CD14-positive monocyte (primary cell): ENCODE data around the gene F2RL3. TPM values are rescaled to one million over a fixed set of nuclear protein-coding genes. Genes with fewer than 3 reads are reported as not detected.
A peak's percentile ranks its signal among the peaks of the same experiment; 100 is the strongest.

Source experiments
- DNase-seq, 3 donors: peaks; one replicate each; pipeline ENCODE4 v3.0.0-alpha.2; 2011 to 2022
- H2AFZ ChIP-seq: 2 replicates; pipeline ENCODE4 v1.6.0; 2012; ENCODE audit warnings: mild to moderate bottlenecking, low read depth, low read length, inconsistent platforms; ENCODE audit not compliant: insufficient read depth, poor library complexity, severe bottlenecking
- H3K27ac ChIP-seq, 2 donors: 1 replicate in 1 of 2; 2 replicates in 1 of 2; pipeline ENCODE4 v1.5.1; 2012 to 2013; ENCODE audit warnings: low read length in 2 of 2, control low read depth in 1 of 2, inconsistent platforms in 1 of 2, low read depth in 1 of 2, mild to moderate bottlenecking in 1 of 2
- H3K27me3 ChIP-seq, 2 donors: one replicate each; pipeline versions ENCODE4 v1.6.0 to v1.6.1; 2011 to 2013; ENCODE audit warnings: low read length in 2 of 2; ENCODE audit not compliant: control insufficient read depth in 2 of 2, insufficient read depth in 2 of 2
- H3K36me3 ChIP-seq, 2 donors: replicated peaks in 1 of 2; 1 replicate in 1 of 2; 2 replicates in 1 of 2; pipeline versions ENCODE4 v1.5.1 to v1.6.1; 2012 to 2013; ENCODE audit warnings: low read length in 2 of 2, control low read depth in 1 of 2, inconsistent platforms in 1 of 2, mild to moderate bottlenecking in 1 of 2; ENCODE audit not compliant: insufficient read depth in 2 of 2, control insufficient read depth in 1 of 2
- H3K4me1 ChIP-seq, 2 donors: 1 replicate in 1 of 2; 2 replicates in 1 of 2; pipeline versions ENCODE4 v1.5.1 to v1.6.1; 2012 to 2013; ENCODE audit warnings: low read length in 2 of 2, control low read depth in 1 of 2, inconsistent platforms in 1 of 2, mild to moderate bottlenecking in 1 of 2, moderate library complexity in 1 of 2; ENCODE audit not compliant: insufficient read depth in 2 of 2, control insufficient read depth in 1 of 2
- H3K4me2 ChIP-seq: replicated peaks from 2 replicates; pipeline ENCODE3; 2012; ENCODE audit warnings: low read length, moderate library complexity, mild to moderate bottlenecking; ENCODE audit not compliant: poor library complexity, severe bottlenecking; ENCODE audit errors: extremely low read depth
- H3K4me3 ChIP-seq, 3 experiments: fragments of 200-600 bp in 1 of 3; sonication (generic) in 1 of 3; replicated peaks in 1 of 3; 1 replicate in 2 of 3; 2 replicates in 1 of 3; pipeline ENCODE4 v1.5.1; 2011 to 2013; ENCODE audit warnings: low read length in 3 of 3, mild to moderate bottlenecking in 3 of 3, control low read depth in 2 of 3, low read depth in 2 of 3, inconsistent platforms in 1 of 3, moderate library complexity in 1 of 3
- H3K79me2 ChIP-seq: 2 replicates; pipeline ENCODE4 v1.6.0; 2012; ENCODE audit warnings: mild to moderate bottlenecking, control low read depth, inconsistent platforms, low read length, moderate library complexity; ENCODE audit not compliant: insufficient read depth
- H3K9ac ChIP-seq: 2 replicates; pipeline ENCODE4 v1.6.0; 2017; ENCODE audit warnings: low read length, mild to moderate bottlenecking; ENCODE audit not compliant: insufficient read depth, poor library complexity, severe bottlenecking
- H3K9me3 ChIP-seq, 2 donors: replicated peaks in 1 of 2; 1 replicate in 1 of 2; 2 replicates in 1 of 2; pipeline versions ENCODE4 v1.5.1 to v1.6.1; 2012 to 2013; ENCODE audit warnings: low read length in 2 of 2, control low read depth in 1 of 2; ENCODE audit not compliant: control insufficient read depth in 1 of 2, insufficient read depth in 1 of 2
- H4K20me1 ChIP-seq: 2 replicates; pipeline ENCODE4 v1.6.0; 2012; ENCODE audit warnings: mild to moderate bottlenecking, low read length, control low read depth, moderate library complexity; ENCODE audit not compliant: insufficient read depth
- H3K27ac Mint-ChIP-seq, 7 donors: one replicate each; pipeline ENCODE4 v1.8.0; 2020; ENCODE audit warnings: mild to moderate bottlenecking in 7 of 7, mixed read lengths in 7 of 7, moderate library complexity in 6 of 7, inconsistent platforms in 2 of 7
- H3K27me3 Mint-ChIP-seq, 3 donors: one replicate each; pipeline ENCODE4 v1.8.0; 2021 to 2022; ENCODE audit warnings: low read depth in 3 of 3, mild to moderate bottlenecking in 3 of 3, mixed read lengths in 3 of 3, moderate library complexity in 3 of 3, inconsistent platforms in 1 of 3
- H3K36me3 Mint-ChIP-seq, 2 donors: one replicate each; pipeline ENCODE4 v1.8.0; 2020; ENCODE audit warnings: mixed read lengths in 2 of 2, inconsistent platforms in 1 of 2, mild to moderate bottlenecking in 1 of 2
- H3K4me1 Mint-ChIP-seq: one replicate; pipeline ENCODE4 v1.8.0; 2020; ENCODE audit warnings: mild to moderate bottlenecking, mixed read lengths
- H3K4me3 Mint-ChIP-seq, 2 donors: one replicate each; pipeline ENCODE4 v1.8.0; 2020; ENCODE audit warnings: mild to moderate bottlenecking in 2 of 2, mixed read lengths in 2 of 2, moderate library complexity in 1 of 2
- H3K9me3 Mint-ChIP-seq, 7 donors: one replicate each; pipeline ENCODE4 v1.8.0; 2020 to 2022; ENCODE audit warnings: mixed read lengths in 7 of 7, mild to moderate bottlenecking in 6 of 7, moderate library complexity in 6 of 7, inconsistent platforms in 2 of 7
- WGBS: methylation state at CpG from one replicate; pipeline ENCODE4 v1.1.5; 2013; ENCODE audit warnings: missing lambda C conversion rate; ENCODE audit not compliant: insufficient coverage; 5-methylcytosine and 5-hydroxymethylcytosine counted together
- intact Hi-C, 2 donors: fragments of 100-400 bp; cut with micrococcal nuclease; formaldehyde crosslinking; loops; one replicate each; pipeline versions ENCODE4 v1.15.0 to v1.15.1; 2023
- polyA plus RNA-seq, 3 donors: library from polyadenylated mRNA; depleted of rRNA in 1 of 3; unstranded in 2 of 3; stranded (reverse) in 1 of 3; fragments of 300-500 nt in 2 of 3; fragments of >200 nt in 1 of 3; fragmentation: Illumina TruSeq in 2 of 3; gene quantifications; 1 replicate in 2 of 3; 2 replicates in 1 of 3; pipeline ENCODE4 v1.2.3, GENCODE V29; 2012 to 2021
- TF ChIP-seq, protein P1 (sequence below): fragments of 200-600 bp; IDR thresholded peaks from one replicate; pipeline ENCODE4 v1.8.0; 2022; ENCODE audit warnings: antibody characterized with exemption, mild to moderate bottlenecking

Gene F2RL3
- polyA plus RNA-seq, 3 donors = 0.05 TPM; not detected in 2

DNA sequence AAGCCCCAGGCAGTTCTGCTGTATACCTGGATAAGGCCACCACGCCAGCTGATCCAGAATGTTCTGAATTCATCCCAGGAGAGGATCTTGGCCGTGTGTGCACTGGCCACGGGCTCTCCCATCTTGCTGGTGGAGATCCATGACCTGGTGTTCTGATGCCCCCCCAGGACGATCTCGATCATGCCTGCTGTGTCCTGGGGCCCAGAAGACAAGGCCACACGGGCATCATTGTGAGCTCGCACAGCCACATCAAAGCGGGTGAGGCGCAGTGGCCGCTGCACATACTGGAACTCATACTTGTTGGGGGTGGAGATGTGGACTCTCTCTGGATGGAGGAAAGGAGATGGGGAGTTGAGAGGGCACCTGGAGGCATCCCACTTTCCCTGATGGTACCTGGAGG lies 40.1 kb downstream of the F2RL3 start:
- intact Hi-C loops = no loop called here
- no peak overlapping the region for H3K4me3 Mint-ChIP-seq
- 98% methylated on average over 10 of the region's 10 CpGs for whole genome bisulfite sequencing
- Histone ChIP-seq H3K4me1 (no peaks in the 10 kb centered on the region), H3K4me3 (no peak overlapping the region), H2AFZ (no peak overlapping the region), H3K9ac (no peak overlapping the region), H3K9me3 (peaks cover 22 to 23% of the 10 kb centered on the region in 2 donors), H3K4me2 (no peak overlapping the region), H4K20me1 (no peaks in the 10 kb centered on the region), H3K27ac (no peak overlapping the region), H3K79me2 (no peaks in the 10 kb centered on the region), H3K27me3 (no peaks in the 10 kb centered on the region), H3K36me3 (no peaks in the 10 kb centered on the region)
- H3K36me3 Mint-ChIP-seq = peaks cover 0 to 5% of the 10 kb centered on the region in 2 donors
- no peak for DNase-seq
- peak overlapping the region in 1 of 7 donors; percentile 85 for H3K27ac Mint-ChIP-seq
- peaks cover 22 to 58% (median 45%) of the 10 kb centered on the region in 7 donors for H3K9me3 Mint-ChIP-seq
- H3K27me3 Mint-ChIP-seq = peaks cover 9 to 19% (median 9%) of the 10 kb centered on the region in 3 donors
- H3K4me1 Mint-ChIP-seq = no peaks in the 10 kb centered on the region
- TF ChIP-seq, protein P1, sequence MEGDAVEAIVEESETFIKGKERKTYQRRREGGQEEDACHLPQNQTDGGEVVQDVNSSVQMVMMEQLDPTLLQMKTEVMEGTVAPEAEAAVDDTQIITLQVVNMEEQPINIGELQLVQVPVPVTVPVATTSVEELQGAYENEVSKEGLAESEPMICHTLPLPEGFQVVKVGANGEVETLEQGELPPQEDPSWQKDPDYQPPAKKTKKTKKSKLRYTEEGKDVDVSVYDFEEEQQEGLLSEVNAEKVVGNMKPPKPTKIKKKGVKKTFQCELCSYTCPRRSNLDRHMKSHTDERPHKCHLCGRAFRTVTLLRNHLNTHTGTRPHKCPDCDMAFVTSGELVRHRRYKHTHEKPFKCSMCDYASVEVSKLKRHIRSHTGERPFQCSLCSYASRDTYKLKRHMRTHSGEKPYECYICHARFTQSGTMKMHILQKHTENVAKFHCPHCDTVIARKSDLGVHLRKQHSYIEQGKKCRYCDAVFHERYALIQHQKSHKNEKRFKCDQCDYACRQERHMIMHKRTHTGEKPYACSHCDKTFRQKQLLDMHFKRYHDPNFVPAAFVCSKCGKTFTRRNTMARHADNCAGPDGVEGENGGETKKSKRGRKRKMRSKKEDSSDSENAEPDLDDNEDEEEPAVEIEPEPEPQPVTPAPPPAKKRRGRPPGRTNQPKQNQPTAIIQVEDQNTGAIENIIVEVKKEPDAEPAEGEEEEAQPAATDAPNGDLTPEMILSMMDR = no peak

GRCh38 chr19:16930753-16931152 lies 42.0 kb downstream of the F2RL3 start:
- peaks cover 14 to 30% of the 10 kb centered on the region in 2 donors for H3K9me3 ChIP-seq
- H3K4me3 Mint-ChIP-seq = peak overlapping the region in 1 of 2 donors; percentile 16
- H4K20me1 ChIP-seq = no peaks in the 10 kb centered on the region
- peaks cover 5 to 22% (median 13%) of the 10 kb centered on the region in 3 donors for H3K27me3 Mint-ChIP-seq
- H3K27ac Mint-ChIP-seq = peak overlapping the region in 1 of 7 donors; percentile 49
- no peaks in the 10 kb centered on the region for H3K79me2 ChIP-seq
- no peaks in the 10 kb centered on the region for H3K27me3 ChIP-seq
- 88% methylated on average over 5 of the region's 5 CpGs for WGBS
- H3K4me2 ChIP-seq = no peak overlapping the region
- H3K36me3 Mint-ChIP-seq = peaks cover 0 to 6% of the 10 kb centered on the region in 2 donors
- intact Hi-C loops = no loop called here
- H3K4me1 Mint-ChIP-seq = no peaks in the 10 kb centered on the region
- no peaks in the 10 kb centered on the region for H3K36me3 ChIP-seq
- DNase-seq = no peak
- TF ChIP-seq, protein P1 = no peak
- H3K27ac ChIP-seq = no peak overlapping the region
- H3K9ac ChIP-seq = no peak overlapping the region
- no peaks in the 10 kb centered on the region for H3K4me1 ChIP-seq
- peaks cover 22 to 62% (median 48%) of the 10 kb centered on the region in 7 donors for H3K9me3 Mint-ChIP-seq
- no peak overlapping the region for H2AFZ ChIP-seq
- no peak overlapping the region for H3K4me3 ChIP-seq
